Left lung (tissue), 10 donors: ENCODE results near the gene PRR33. TPM values are rescaled to one million over a fixed set of nuclear protein-coding genes. Genes with fewer than 3 reads are reported as not detected.
A peak's percentile ranks its signal among the peaks of the same experiment; 100 is the strongest.

Source experiments
- ATAC-seq: fragments of 200-7000 bp; cut with Tn5 transposase; one replicate; pipeline ENCODE4 v1.9.1; 2020; ENCODE audit warnings: moderate library complexity
- DNase-seq, 4 donors: peaks; one replicate each; pipeline ENCODE4 v3.0.0-alpha.2; 2013 to 2020
- H3K27ac ChIP-seq, 2 donors: fragments of 200-600 bp; sonication (generic) in 1 of 2; one replicate each; pipeline versions ENCODE4 v1.5.0 to v1.8.0; 2020 to 2021
- H3K27me3 ChIP-seq, 2 donors: fragments of 200-600 bp; sonication (generic) in 1 of 2; one replicate each; pipeline versions ENCODE4 v1.5.0 to v1.8.0; 2020 to 2021
- H3K36me3 ChIP-seq, 2 donors: fragments of 200-600 bp; sonication (generic) in 1 of 2; one replicate each; pipeline versions ENCODE4 v1.5.0 to v1.8.0; 2020 to 2021
- H3K4me1 ChIP-seq, 2 donors: fragments of 200-600 bp; one replicate each; pipeline ENCODE4 v1.8.0; 2021
- H3K4me3 ChIP-seq, 2 donors: fragments of 200-600 bp; sonication (generic) in 1 of 2; one replicate each; pipeline versions ENCODE4 v1.5.0 to v1.8.0; 2020 to 2021; ENCODE audit warnings: mild to moderate bottlenecking in 1 of 2
- H3K9me3 ChIP-seq, 2 donors: fragments of 200-600 bp; sonication (generic) in 1 of 2; one replicate each; pipeline versions ENCODE4 v1.5.0 to v1.8.0; 2020 to 2021
- CTCF ChIP-seq, 2 donors: fragments of 200-600 bp; sonication (generic) in 1 of 2; IDR thresholded peaks; one replicate each; pipeline versions ENCODE4 v1.5.0 to v1.8.0; 2021; ENCODE audit warnings: antibody characterized with exemption in 2 of 2
- intact Hi-C, 2 donors: fragments of 100-400 bp; cut with DNase I; formaldehyde crosslinking; loops; one replicate each; pipeline versions ENCODE4 v1.11.2 to v1.14.2; 2022
- polyA plus RNA-seq, 6 donors: library from polyadenylated mRNA; unstranded; fragments of 120-200 nt; gene quantifications; one replicate each; pipeline ENCODE4 v1.2.1, GENCODE V29; 2013; ENCODE audit not compliant: insufficient read length in 6 of 6
- total RNA-seq, 2 donors: library from RNA; stranded (reverse); fragmentation: NEBNext Ultra II Directional; extraction: Animal tissue kit (Norgen Biotek cat#: 25700); gene quantifications; one replicate each; pipeline ENCODE4 v1.2.1, GENCODE V29; 2021
- donor health status: DM: no; HTN: yes; CAD: no.
- donor health status: DM: no; HTN: no; CAD: no.

PRR33 gene
- total and polyA plus RNA-seq, 8 donors, result 0.05 to 0.15 (median 0.11) TPM; not detected in 2

- H3K27ac ChIP-seq, result no peak overlapping the region
- intact Hi-C loops, result no loop called here
- no peak for ATAC-seq
- H3K4me3 ChIP-seq, result no peak overlapping the region
- peaks cover 0 to 26% of the 10 kb centered on the region in 2 donors for H3K27me3 ChIP-seq
- peaks cover 0 to 14% of the 10 kb centered on the region in 2 donors for H3K36me3 ChIP-seq
- TF ChIP-seq CTCF (IDR thresholded peaks at IDR 0.05), result no peak
- no peaks in the 10 kb centered on the region for H3K9me3 ChIP-seq
- DNase-seq, result peak in 1 of 4 donors; percentile 63
- H3K4me1 ChIP-seq, result peaks cover 13 to 42% of the 10 kb centered on the region in 2 donors
Observed at GRCh38 chr11:1864831-1865665, 26.6 kb downstream of the PRR33 start.

- intact Hi-C loops, result no loop called here
- ATAC-seq (peak; percentile 4), DNase-seq (peak in 1 of 4 donors; percentile 82)
- Histone ChIP-seq H3K4me3 (no peak overlapping the region), H3K4me1 (peaks cover 13 to 35% of the 10 kb centered on the region in 2 donors), H3K36me3 (peaks cover 0 to 14% of the 10 kb centered on the region in 2 donors), H3K27ac (peak overlapping the region in 1 of 2 donors; percentile 59), H3K27me3 (peaks cover 0 to 18% of the 10 kb centered on the region in 2 donors), H3K9me3 (no peaks in the 10 kb centered on the region)
- TF ChIP-seq CTCF (IDR thresholded peaks at IDR 0.05), result no peak
Observed at GRCh38 chr11:1864231-1864630, 27.5 kb downstream of the PRR33 start.

- no peak for TF ChIP-seq CTCF (IDR thresholded peaks at IDR 0.05)
- Histone ChIP-seq H3K4me1 (peaks cover 13 to 36% of the 10 kb centered on the region in 2 donors), H3K9me3 (no peaks in the 10 kb centered on the region), H3K27ac (peak overlapping the region; percentile 6 to 59), H3K36me3 (peaks cover 0 to 14% of the 10 kb centered on the region in 2 donors), H3K27me3 (peaks cover 0 to 11% of the 10 kb centered on the region in 2 donors), H3K4me3 (no peak overlapping the region)
- intact Hi-C loops, result no loop called here
- ATAC-seq (peak; percentile 95), DNase-seq (peak; percentile 53 to 89 (median 82))
Observed at GRCh38 chr11:1863352-1864216, 28.1 kb downstream of the PRR33 start.

GRCh38 chr11:1862588-1863351 is 28.9 kb downstream of the PRR33 start:
- DNase-seq, result no peak
- TF ChIP-seq CTCF (IDR thresholded peaks at IDR 0.05), result no peak
- H3K4me1 ChIP-seq, result peaks cover 13 to 41% of the 10 kb centered on the region in 2 donors
- peak overlapping the region in 1 of 2 donors; percentile 15 for H3K27ac ChIP-seq
- ATAC-seq, result peak; percentile 3
- H3K27me3 ChIP-seq, result peaks cover 0 to 3% of the 10 kb centered on the region in 2 donors
- intact Hi-C loops, result no loop called here
- H3K4me3 ChIP-seq, result no peak overlapping the region
- H3K36me3 ChIP-seq, result peaks cover 0 to 14% of the 10 kb centered on the region in 2 donors
- no peaks in the 10 kb centered on the region for H3K9me3 ChIP-seq
